CD4-positive, alpha-beta T cell treated with Interferon alpha-2 for 1 hour (primary cell): ENCODE results near the gene CYSRT1.

Source experiments
- DNase-seq, 2 donors: peaks; one replicate each; pipeline ENCODE4 v3.0.0-alpha.2; 2020 to 2022

CYSRT1 gene

DNA sequence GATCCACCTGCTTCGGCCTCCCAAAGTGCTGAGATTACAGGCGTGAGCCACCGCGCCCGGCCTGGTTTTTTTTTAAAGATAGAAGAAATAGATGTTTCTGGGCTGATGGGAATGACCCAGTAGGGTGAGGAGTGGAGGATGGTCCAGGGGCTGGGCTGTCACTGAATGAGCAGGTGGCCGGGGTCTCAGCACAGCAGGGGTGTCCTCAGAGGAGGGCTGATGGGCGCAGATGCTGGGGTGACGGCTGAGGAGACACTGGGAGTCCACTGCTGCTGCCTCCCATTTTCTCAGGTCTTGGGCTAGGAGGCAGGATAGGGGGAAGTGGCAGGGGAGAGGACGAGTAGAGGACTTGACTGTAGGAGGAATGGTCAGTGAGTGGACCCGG is 50.2 kb downstream of the CYSRT1 start:
- DNase-seq: no peak
